IMR-90 (cell line): ENCODE results near the gene MGAT5.

Experiments used
- BHLHE40 ChIP-seq: fragments of 150-350 bp; IDR thresholded peaks from 2 replicates; pipeline ENCODE4 v1.6.1; 2016; ENCODE audit warnings: mild to moderate bottlenecking, low read depth, low read length
- CEBPB ChIP-seq: IDR thresholded peaks from 2 replicates; pipeline ENCODE4 v1.6.1; 2012; ENCODE audit warnings: low read depth, low read length, improper control_type of control experiment
- CHD1 ChIP-seq: IDR thresholded peaks from 2 replicates; pipeline ENCODE4 v1.6.1; 2012; ENCODE audit warnings: low read depth, low read length, improper control_type of control experiment
- MAFK ChIP-seq: IDR thresholded peaks from 2 replicates; pipeline ENCODE4 v1.6.1; 2012; ENCODE audit warnings: low read depth, low read length, improper control_type of control experiment
- MAZ ChIP-seq: IDR thresholded peaks from 2 replicates; pipeline ENCODE4 v1.6.1; 2012; ENCODE audit warnings: low read depth, mild to moderate bottlenecking, low read length, improper control_type of control experiment, moderate library complexity, borderline replicate concordance
- MXI1 ChIP-seq: IDR thresholded peaks from 2 replicates; pipeline ENCODE4 v1.6.1; 2012; ENCODE audit warnings: low read depth, mild to moderate bottlenecking, low read length, moderate library complexity, borderline replicate concordance
- POLR2A ChIP-seq: IDR thresholded peaks from 2 replicates; pipeline ENCODE4 v1.6.1; 2012; ENCODE audit warnings: mild to moderate bottlenecking, low read depth, low read length
- RAD21 ChIP-seq: IDR thresholded peaks from 2 replicates; pipeline ENCODE4 v1.6.1; 2012; ENCODE audit warnings: low read length, improper control_type of control experiment
- SMC3 ChIP-seq: fragments of 150-350 bp; IDR thresholded peaks from 2 replicates; pipeline ENCODE4 v1.6.1; 2016; ENCODE audit warnings: low read depth, mild to moderate bottlenecking, antibody characterized with exemption, low read length, moderate library complexity
- TF ChIP-seq, protein P1 (sequence below): fragments of 150-350 bp; IDR thresholded peaks from 2 replicates; pipeline ENCODE4 v1.6.1; 2017; ENCODE audit warnings: mild to moderate bottlenecking, antibody characterized with exemption, low read length, low read depth
- TF ChIP-seq, protein P2 (sequence below): conservative IDR thresholded peaks from 2 replicates; pipeline ENCODE4 v1.5.1; 2012; ENCODE audit warnings: mild to moderate bottlenecking, low read depth, low read length, improper control_type of control experiment
- TF ChIP-seq, protein P3 (sequence below): fragments of 150-350 bp; IDR thresholded peaks from 2 replicates; pipeline ENCODE4 v1.6.1; 2016; ENCODE audit warnings: low read depth, mild to moderate bottlenecking, low read length, moderate library complexity, borderline replicate concordance

DNA sequence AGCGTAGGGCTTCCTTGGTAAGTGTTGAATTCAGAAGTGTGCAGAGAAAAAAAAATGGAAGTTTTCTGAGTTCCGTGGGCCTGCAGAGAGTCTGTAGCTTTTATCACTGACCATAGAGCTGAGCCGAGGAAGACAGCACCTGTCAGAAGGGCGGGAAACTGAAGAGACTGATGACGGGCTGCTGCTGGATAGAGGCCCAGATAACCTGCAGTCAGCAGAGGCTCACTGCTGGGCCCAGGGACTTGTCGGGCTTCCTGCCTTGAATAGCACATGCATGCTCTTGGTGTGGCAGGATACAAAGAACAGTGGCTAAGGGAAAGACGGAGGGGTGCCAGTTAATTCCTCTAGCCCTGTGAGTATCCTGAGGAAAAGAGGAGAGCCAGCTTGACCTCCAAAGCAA, 166.4 kb downstream of the MGAT5 start:
- TF ChIP-seq RAD21 (no peak), POLR2A (no peak), MAZ (no peak), MAFK (no peak), MXI1 (no peak), BHLHE40 (no peak), CHD1 (no peak), CEBPB (no peak), SMC3 (no peak)
- TF ChIP-seq, protein P1, sequence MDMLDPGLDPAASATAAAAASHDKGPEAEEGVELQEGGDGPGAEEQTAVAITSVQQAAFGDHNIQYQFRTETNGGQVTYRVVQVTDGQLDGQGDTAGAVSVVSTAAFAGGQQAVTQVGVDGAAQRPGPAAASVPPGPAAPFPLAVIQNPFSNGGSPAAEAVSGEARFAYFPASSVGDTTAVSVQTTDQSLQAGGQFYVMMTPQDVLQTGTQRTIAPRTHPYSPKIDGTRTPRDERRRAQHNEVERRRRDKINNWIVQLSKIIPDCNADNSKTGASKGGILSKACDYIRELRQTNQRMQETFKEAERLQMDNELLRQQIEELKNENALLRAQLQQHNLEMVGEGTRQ, result no peak
- TF ChIP-seq, protein P2, sequence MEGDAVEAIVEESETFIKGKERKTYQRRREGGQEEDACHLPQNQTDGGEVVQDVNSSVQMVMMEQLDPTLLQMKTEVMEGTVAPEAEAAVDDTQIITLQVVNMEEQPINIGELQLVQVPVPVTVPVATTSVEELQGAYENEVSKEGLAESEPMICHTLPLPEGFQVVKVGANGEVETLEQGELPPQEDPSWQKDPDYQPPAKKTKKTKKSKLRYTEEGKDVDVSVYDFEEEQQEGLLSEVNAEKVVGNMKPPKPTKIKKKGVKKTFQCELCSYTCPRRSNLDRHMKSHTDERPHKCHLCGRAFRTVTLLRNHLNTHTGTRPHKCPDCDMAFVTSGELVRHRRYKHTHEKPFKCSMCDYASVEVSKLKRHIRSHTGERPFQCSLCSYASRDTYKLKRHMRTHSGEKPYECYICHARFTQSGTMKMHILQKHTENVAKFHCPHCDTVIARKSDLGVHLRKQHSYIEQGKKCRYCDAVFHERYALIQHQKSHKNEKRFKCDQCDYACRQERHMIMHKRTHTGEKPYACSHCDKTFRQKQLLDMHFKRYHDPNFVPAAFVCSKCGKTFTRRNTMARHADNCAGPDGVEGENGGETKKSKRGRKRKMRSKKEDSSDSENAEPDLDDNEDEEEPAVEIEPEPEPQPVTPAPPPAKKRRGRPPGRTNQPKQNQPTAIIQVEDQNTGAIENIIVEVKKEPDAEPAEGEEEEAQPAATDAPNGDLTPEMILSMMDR, result no peak
- TF ChIP-seq, protein P3, sequence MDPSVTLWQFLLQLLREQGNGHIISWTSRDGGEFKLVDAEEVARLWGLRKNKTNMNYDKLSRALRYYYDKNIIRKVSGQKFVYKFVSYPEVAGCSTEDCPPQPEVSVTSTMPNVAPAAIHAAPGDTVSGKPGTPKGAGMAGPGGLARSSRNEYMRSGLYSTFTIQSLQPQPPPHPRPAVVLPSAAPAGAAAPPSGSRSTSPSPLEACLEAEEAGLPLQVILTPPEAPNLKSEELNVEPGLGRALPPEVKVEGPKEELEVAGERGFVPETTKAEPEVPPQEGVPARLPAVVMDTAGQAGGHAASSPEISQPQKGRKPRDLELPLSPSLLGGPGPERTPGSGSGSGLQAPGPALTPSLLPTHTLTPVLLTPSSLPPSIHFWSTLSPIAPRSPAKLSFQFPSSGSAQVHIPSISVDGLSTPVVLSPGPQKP, result no peak
